GM12873 (cell line): ENCODE results near the gene FNIP2.

Experiments used
- TF ChIP-seq, protein P1 (sequence below): IDR thresholded peaks from 2 replicates; pipeline ENCODE4 v1.5.1; 2012; ENCODE audit warnings: low read depth, mild to moderate bottlenecking, moderate library complexity, low read length, control low read depth; ENCODE audit not compliant: insufficient read depth; ENCODE audit errors: missing control alignments

Gene FNIP2

DNA sequence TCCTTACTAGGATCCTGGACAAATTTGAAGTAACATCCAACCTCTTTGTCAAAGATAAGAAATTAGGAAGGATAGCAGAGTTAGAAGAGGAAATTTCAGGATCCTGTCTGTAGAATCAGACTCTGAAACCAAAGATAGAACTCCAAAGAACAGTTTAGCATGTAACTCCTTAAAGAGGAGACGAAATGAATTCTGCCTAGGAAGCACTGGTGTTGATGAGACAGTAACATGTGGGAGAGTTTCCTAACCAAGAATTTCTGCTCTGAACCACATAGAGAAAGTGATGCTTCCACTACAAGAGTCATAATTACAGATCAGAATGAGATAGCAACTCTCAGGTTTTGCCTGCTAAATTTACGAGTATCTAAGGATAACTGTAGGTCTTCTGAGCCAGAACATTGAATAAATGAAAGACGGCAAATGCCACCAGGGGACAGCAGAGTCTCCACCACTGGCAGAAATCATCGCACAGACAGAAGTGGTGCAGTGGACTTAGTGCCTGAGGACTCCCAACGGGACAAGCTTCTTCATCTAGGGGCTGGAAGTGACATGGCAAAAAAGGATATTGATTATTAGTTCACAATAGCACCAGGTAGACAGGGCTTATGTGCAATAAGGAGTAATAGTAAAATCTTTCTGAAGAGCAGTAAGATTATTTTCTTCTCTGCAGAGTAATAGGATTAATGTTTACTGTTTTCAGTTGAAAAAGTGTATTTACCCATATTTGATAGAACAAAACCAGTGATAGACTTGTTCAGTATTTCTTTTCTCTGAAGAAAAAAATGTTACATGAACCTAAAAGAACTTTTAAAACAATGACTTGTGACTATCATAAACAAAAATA is 38.9 kb upstream of the FNIP2 start:
- TF ChIP-seq, protein P1, sequence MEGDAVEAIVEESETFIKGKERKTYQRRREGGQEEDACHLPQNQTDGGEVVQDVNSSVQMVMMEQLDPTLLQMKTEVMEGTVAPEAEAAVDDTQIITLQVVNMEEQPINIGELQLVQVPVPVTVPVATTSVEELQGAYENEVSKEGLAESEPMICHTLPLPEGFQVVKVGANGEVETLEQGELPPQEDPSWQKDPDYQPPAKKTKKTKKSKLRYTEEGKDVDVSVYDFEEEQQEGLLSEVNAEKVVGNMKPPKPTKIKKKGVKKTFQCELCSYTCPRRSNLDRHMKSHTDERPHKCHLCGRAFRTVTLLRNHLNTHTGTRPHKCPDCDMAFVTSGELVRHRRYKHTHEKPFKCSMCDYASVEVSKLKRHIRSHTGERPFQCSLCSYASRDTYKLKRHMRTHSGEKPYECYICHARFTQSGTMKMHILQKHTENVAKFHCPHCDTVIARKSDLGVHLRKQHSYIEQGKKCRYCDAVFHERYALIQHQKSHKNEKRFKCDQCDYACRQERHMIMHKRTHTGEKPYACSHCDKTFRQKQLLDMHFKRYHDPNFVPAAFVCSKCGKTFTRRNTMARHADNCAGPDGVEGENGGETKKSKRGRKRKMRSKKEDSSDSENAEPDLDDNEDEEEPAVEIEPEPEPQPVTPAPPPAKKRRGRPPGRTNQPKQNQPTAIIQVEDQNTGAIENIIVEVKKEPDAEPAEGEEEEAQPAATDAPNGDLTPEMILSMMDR = peak; percentile 75

DNA sequence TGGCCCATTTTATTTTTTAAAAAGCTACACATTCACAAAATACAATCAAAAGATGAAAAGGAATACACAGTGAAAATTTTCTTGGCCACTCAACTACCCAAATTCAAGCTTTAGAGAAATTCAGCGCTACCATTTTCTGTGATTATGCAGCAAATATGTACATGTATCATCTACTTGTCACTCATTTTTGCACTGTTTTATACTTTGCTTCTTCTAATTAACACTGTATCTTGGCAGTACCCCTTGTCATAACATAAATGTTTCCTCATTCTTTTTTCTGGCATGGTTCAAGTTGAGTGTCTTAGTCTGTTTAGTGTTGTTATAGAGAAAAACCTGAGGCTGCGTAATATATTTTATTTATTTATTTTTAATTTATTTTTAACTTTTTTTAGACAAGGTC is 30.0 kb upstream of the FNIP2 start:
- TF ChIP-seq, protein P1 = no peak

DNA sequence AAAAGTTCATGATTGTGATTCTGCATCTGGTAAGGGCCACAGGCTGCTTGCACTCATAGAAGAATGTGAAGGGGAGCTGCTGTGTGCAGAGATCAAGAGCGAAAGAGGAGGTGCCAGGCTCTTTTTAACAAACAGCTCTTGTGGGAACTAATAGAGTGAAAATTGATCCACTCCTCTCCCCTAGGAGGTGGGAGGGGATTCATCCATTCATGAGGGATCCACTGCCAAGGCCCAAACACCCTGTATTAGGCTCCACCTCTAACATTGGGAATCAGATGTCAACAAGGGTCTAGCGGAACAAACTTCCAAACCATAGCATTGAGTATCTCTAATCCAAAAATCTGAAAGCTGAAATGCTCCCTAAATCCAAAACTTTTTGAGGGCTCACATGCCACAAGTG is 29.2 kb upstream of the FNIP2 start:
- TF ChIP-seq, protein P1 = no peak

DNA sequence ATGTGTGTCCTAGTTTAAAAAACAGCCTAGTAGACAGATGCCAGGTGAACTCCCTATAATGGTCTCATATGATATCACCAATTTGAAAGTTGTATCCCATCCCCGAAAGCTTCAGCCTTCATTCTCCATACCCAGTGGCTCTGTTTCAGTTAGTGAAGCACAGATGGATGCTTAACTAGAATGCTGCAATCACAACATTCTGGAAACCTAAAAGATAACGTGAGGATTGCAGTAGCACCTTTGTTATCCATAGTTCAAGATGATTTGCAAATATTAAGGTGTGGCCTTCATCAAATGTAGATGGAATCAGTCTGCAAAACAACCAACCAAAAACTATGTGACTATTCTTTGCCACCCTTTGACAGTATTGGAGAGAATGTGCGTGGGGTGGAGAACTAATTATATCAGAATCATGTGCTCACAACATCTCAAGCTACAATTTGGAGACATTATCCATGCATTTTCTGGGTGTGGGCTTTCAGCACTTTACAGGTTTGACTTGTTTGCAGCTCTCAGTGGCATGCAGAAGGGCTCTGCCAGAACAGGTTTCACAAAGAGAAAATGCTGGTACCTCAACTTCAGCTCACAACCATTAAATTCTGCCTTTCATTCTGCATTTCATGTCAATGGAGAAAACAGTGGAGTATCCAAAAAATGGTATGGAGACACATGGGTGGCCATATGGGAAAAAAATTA is 27.4 kb upstream of the FNIP2 start:
- TF ChIP-seq, protein P1 = no peak

DNA sequence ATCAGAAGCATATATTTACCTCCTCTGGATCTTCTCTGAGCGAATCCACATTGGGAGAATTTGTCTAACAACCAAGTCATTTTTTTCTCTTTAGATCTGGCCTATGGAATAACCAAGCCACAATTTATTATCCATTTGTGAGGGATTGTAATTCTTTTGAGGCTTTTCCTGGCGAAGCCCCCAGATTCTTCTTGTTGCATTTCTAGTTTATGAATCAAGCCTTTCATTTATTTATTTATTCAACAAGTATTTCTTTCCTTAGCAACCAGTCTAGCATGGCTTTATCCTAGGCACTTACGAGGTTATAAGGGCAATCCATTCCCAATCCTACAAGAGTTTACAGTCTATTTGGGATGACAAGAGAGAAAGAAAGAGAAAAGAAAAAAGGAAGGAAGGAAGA is 18.4 kb upstream of the FNIP2 start:
- TF ChIP-seq, protein P1 = no peak

DNA sequence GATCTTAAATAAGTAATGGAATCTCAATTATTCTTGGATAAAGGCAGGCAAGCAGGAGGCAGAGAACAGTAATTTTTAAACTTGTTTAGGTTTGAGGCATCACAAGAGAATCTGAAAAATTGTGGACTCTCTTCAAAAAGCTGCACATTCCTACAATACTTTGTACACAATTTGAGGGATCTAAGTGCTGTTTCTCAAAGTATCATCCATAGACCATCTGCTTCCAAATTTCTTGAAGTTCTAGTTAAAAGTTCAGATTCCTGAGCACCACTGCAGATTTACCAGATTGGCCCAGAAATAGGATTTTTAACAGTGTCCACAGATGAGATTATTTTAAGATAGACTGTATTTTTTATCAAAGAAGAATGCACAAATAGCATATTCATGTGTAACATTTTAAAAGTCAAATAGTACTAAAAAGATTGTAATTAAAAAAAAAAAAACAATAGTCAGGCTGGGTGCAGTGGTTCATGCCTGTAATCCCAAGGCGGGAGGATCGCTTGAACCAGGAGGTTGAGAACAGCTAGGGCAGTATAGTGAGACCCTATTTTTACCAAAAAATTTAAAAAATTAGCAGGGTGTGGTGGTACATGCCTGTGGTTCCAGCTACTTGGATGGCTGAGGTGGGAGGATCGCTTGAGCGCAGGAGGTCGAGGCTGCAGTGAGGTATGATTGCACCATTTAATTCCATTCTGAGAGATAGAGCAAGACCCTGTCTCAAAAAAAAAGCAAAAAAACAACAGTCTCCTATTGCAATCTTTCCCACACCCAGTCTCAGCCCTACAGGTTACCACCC is 14.2 kb upstream of the FNIP2 start:
- TF ChIP-seq, protein P1 = no peak

DNA sequence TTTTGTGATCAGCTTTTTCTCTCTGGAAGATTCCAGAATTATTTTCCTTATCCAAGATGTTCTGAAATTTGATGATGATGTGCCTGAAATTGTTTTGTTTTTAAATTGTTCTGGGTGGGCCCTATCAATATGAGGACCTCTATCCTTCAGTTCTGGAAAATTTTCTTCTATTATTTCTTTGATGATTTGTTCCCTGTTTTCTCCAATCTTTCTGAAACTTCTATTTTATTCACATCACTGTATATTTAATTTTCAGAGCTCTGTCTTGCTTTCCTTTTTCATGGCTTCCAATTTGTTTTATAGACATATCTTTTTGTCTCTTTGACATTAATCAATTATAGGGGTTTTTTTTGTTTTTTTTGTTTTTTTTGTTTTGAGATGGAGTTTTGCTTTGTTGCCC is 12.2 kb upstream of the FNIP2 start:
- TF ChIP-seq, protein P1 = no peak
